Esophagus squamous epithelium (tissue), 4 donors: ENCODE data around the gene ZBTB2.
"Not testable (repeated sequence)": the region's sequence is repeated elsewhere in the genome, so short reads cannot be mapped to it uniquely, and the experiment has no call there.

Experiments used
- CTCF ChIP-seq, 6 experiments: fragments of 450-650 bp in 4 of 6; fragments of 200-600 bp in 2 of 6; sonication (generic) in 2 of 6; IDR thresholded peaks; one replicate each; pipeline ENCODE4 v1.5.1; 2016 to 2019; ENCODE audit warnings: antibody characterized with exemption in 6 of 6, mild to moderate bottlenecking in 4 of 6, moderate library complexity in 4 of 6
- POLR2A ChIP-seq, 4 donors: fragments of 450-650 bp; IDR thresholded peaks; one replicate each; pipeline ENCODE4 v1.6.1; 2017; ENCODE audit warnings: antibody characterized with exemption in 4 of 4, mild to moderate bottlenecking in 4 of 4, moderate library complexity in 3 of 4

DNA sequence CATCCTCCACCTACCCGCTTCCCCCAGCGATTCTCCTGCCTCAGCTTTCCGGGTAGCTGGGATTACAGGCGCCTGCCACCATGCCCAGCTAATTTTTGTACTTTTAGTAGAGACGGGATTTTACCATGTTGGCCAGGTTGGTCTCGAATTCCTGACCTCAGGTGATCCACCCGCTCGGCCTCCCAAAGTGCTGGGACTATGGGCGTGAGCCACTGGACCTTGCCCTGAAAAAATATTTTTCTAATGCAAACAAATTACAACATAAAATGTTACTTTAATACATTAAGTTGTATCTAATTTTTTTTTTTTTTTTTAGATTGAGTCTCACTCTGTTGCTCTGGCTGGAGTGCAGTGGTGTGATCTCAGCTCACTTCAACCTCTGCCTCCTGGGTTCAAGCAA, 8.7 kb downstream of the ZBTB2 start:
- not testable (repeated sequence) for TF ChIP-seq CTCF, POLR2A (IDR thresholded peaks at IDR 0.05)
